Measurements from ENCODE around the gene PAQR9.
A peak's percentile ranks its signal among the peaks of the same experiment; 100 is the strongest.

The PAQR9 gene

GRCh38 chr3:142952272-142953193 is 10.9 kb downstream of the PAQR9 start:
- no peak for DNase-seq

- no peak for DNase-seq
Observed at GRCh38 chr3:142951794-142952193, 11.7 kb downstream of the PAQR9 start.

- DNase-seq: no peak
Observed at GRCh38 chr3:142950972-142951371, 12.5 kb downstream of the PAQR9 start.

- DNase-seq: no peak
Observed at GRCh38 chr3:142947799-142948575, 15.5 kb downstream of the PAQR9 start.

- DNase-seq: no peak
Observed at GRCh38 chr3:142947352-142947751, 16.1 kb downstream of the PAQR9 start.

GRCh38 chr3:142946861-142947260 is 16.6 kb downstream of the PAQR9 start:
- DNase-seq: no peak

GRCh38 chr3:142945023-142945422 is 18.5 kb downstream of the PAQR9 start:
- no peak for DNase-seq

- DNase-seq: no peak
Observed at GRCh38 chr3:142944342-142944741, 19.1 kb downstream of the PAQR9 start.

GRCh38 chr3:142943870-142944269 is 19.6 kb downstream of the PAQR9 start:
- DNase-seq: no peak

- DNase-seq: no peak
Observed at GRCh38 chr3:142943349-142943748, 20.1 kb downstream of the PAQR9 start.

- no peak for DNase-seq
Observed at GRCh38 chr3:142941373-142942123, 21.9 kb downstream of the PAQR9 start.

GRCh38 chr3:142940472-142940871 is 23.0 kb downstream of the PAQR9 start:
- DNase-seq: no peak

- no peak for DNase-seq
Observed at GRCh38 chr3:142940000-142940399, 23.5 kb downstream of the PAQR9 start.

- no peak for DNase-seq
Observed at GRCh38 chr3:142935963-142936362, 27.5 kb downstream of the PAQR9 start.

- no peak for DNase-seq
Observed at GRCh38 chr3:142934887-142935269, 28.6 kb downstream of the PAQR9 start.

- no peak for DNase-seq
Observed at GRCh38 chr3:142934128-142934886, 29.2 kb downstream of the PAQR9 start.

GRCh38 chr3:142931222-142931621 is 32.3 kb downstream of the PAQR9 start:
- no peak for DNase-seq

GRCh38 chr3:142930463-142930862 is 33.0 kb downstream of the PAQR9 start:
- DNase-seq: no peak

GRCh38 chr3:142929890-142930289 is 33.6 kb downstream of the PAQR9 start:
- no peak for DNase-seq

- peak in 1 of 56 donors; percentile 4 for DNase-seq
Observed at GRCh38 chr3:142929109-142929508, 34.4 kb downstream of the PAQR9 start.

- DNase-seq: no peak
Observed at GRCh38 chr3:142926368-142926944, 37.0 kb downstream of the PAQR9 start.
